HEK293T (cell line): ENCODE measurements around the gene POU5F1.

Source experiments
- ARNT ChIP-seq: fragments of 450-650 bp; IDR thresholded peaks from 2 replicates; pipeline ENCODE4 v1.6.1; 2017; ENCODE audit warnings: mild to moderate bottlenecking
- BHLHE40 ChIP-seq: fragments of 450-650 bp; IDR thresholded peaks from 2 replicates; pipeline ENCODE4 v1.6.1; 2016; ENCODE audit warnings: mild to moderate bottlenecking, moderate library complexity, borderline replicate concordance
- FOXA1 ChIP-seq: fragments of 450-650 bp; IDR thresholded peaks from 2 replicates; pipeline ENCODE4 v1.6.1; 2016; ENCODE audit warnings: mild to moderate bottlenecking
- FOXK2 ChIP-seq: fragments of 450-650 bp; IDR thresholded peaks from 2 replicates; pipeline ENCODE4 v1.6.1; 2016; ENCODE audit warnings: mild to moderate bottlenecking
- FOXM1 ChIP-seq: fragments of 450-650 bp; IDR thresholded peaks from 2 replicates; pipeline ENCODE4 v1.6.1; 2017; ENCODE audit warnings: mild to moderate bottlenecking, borderline replicate concordance
- HDGF ChIP-seq: fragments of 450-650 bp; IDR thresholded peaks from 2 replicates; pipeline ENCODE4 v1.6.1; 2017; ENCODE audit warnings: antibody characterized with exemption, borderline replicate concordance
- L3MBTL2 ChIP-seq: fragments of 450-650 bp; conservative IDR thresholded peaks from 2 replicates; pipeline ENCODE4 v1.6.1; 2016; ENCODE audit warnings: mild to moderate bottlenecking
- NFRKB ChIP-seq: fragments of 450-650 bp; IDR thresholded peaks from 2 replicates; pipeline ENCODE4 v1.6.1; 2016; ENCODE audit warnings: mild to moderate bottlenecking, moderate library complexity
- SP1 ChIP-seq: fragments of 450-650 bp; IDR thresholded peaks from 2 replicates; pipeline ENCODE4 v1.6.1; 2017
- SUZ12 ChIP-seq: fragments of 450-650 bp; IDR thresholded peaks from 2 replicates; pipeline ENCODE4 v1.6.1; 2016; ENCODE audit warnings: mild to moderate bottlenecking
- TARDBP ChIP-seq: fragments of 450-650 bp; IDR thresholded peaks from 2 replicates; pipeline ENCODE4 v1.6.1; 2016

DNA sequence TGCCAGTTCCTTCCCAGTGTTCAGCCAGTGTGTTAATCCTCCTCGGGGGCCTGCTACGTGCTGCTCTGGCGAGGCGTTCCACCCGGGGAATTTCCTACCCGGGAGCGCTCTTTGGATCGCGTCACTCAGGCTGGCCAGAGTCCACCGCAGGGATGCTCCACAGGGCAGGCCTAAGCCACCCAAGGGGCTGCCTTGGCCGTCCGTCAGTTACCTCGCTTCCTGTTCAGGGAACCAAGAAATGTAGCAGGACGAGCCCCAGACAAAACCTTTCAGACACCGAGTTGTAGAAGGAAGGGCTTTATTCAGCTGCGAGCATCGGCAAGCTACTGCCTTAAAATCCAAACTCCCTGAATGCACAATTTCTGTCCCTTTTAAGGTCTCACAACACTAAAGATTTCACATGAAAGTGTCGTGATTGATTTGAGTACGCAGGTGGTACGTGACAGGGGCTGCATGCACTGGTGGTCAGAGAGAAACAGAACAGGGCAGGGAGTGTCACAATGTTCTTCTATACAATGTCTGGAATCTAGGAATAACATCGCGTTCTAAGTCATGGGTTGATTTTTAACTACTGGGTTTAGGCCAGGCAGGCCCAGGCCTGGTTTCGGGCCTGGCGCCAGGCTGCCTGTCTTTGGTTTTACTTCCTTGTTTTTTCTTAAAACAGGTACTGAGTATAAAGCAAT, 15.7 kb upstream of the POU5F1 start:
- TF ChIP-seq FOXM1 (no peak), HDGF (no peak), TARDBP (no peak), NFRKB (no peak), SUZ12 (no peak), FOXA1 (no peak), FOXK2 (no peak), SP1 (no peak), BHLHE40 (no peak), L3MBTL2 (no peak), ARNT (no peak)
